Measurements from ENCODE around the gene EGFL7. TPM values are rescaled to one million over a fixed set of nuclear protein-coding genes. Genes with fewer than 3 reads are reported as not detected.

EGFL7 gene
- total RNA-seq, 1 donor from 2014 or later: 0.80 TPM

DNA sequence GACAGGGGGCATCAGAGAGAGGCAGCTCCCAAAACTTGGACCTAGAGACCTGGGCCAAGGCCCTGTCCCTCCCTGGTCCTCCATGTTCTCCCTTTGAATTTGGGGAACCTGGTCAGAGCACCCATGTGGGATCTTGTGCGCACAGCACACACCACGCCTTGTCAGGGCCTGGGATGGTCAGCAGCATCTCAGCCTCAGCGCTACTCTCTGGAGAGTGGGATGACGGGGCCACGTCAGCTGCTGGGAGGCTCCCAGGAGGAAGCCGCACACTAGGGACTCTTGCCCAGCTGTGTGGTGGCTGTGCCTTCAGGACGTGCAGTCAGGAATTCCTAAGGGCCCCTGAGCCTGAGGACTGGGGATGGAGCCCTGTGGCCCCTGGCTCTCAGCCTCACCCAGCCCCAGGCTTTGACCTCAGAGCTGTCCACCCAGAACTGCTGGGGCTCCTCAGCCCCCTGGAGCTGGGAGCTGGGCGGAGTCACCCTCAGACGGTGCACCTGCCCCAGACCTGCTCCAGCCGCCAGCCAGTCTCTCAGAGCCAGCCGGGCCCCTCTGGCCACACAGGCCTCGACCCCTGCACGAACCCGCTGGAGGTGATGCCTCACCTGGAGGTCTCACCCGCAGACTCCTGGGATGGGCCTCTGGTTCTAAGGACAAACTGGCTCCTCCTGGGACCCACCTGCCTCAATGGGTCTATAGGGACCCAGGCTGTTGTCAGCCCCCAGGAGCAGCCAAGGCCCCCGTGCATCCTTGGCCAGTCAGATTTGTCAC lies 38.3 kb upstream of the EGFL7 start:
- intact Hi-C loops (cut with micrococcal nuclease): no loop called here

GRCh38 chr9:136625101-136626065 lies 37.3 kb upstream of the EGFL7 start:
- intact Hi-C loops (cut with micrococcal nuclease): no loop called here

DNA sequence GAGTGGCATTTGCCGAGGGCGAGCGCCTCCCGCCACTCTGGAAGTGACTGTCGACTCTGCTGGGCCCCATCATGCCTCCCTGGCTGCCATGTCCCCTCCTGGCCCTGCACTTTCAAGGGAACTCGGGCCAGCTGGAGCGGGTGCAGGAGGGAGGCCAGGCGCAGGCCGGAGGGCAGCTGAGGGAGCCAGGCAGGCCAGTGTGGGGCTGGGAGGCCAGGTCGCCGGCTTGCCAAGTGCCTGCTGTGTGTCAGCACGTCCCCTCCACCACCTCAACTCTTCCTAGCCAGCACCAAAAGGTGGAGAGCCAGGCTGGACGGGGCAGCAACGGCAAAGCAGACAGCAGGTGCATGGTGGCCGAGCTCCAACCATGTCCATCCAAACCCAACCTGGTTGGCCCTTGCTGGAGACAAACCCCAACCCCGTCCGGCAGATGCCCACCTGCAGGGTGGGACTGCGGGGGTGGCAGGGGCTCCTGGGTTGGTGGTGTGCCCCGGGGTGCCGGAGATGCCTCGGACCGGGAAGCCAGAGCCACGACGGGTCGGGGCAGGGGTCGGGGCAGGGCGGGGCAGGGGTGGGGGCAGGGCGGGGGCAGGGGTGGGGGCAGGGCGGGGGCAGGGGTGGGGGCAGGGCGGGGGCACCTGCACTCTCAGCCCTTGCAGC lies 36.5 kb upstream of the EGFL7 start:
- intact Hi-C loops (cut with micrococcal nuclease): no loop called here

DNA sequence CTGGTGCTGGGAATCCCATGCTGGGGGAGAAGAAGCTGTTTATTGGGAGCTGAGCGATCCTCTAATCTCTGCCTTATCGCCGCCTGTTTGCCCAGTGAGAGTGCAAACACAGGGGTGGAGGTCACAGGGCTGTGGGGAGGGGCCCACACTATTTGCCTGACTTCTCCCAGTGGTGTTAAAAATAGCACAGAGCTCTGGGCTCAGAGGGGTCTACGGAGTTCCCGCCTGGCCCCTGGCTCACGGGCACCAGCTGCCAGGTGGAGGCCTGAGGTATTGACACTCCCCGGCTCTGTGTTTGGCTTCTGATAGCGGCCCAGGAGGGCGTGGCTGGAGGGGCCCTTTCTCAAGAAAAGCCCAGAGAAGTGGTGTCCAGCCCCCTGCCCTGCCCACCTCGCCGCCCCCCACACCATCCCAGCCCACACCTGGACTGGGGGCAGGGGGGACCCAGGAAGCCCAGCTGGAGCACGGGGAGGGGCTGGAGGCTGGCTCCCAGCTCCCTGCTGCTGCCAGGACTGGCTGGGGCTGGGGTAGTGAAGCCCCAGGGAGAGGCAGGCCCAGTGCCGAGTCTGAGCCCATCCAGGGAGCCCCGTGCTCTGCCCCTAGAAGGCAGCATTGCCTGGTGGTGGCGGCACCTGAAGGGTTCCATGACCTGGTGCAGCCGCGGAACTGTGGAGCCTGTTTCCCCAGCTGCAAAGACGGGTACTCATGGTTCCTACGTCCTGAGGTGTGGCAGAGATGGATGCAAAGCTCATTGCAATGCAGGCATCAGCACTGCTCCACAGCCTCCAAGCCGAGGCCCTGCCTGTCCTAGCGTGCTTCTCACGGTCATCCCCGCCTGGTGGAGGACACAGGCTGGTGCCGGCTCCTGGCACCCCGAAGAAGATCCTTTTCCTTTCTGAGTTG lies 35.7 kb upstream of the EGFL7 start:
- intact Hi-C loops (cut with micrococcal nuclease): no loop called here

GRCh38 chr9:136627703-136628102 lies 35.0 kb upstream of the EGFL7 start:
- intact Hi-C loops (cut with micrococcal nuclease): no loop called here

GRCh38 chr9:136628268-136628667 lies 34.4 kb upstream of the EGFL7 start:
- intact Hi-C loops (cut with micrococcal nuclease): no loop called here

DNA sequence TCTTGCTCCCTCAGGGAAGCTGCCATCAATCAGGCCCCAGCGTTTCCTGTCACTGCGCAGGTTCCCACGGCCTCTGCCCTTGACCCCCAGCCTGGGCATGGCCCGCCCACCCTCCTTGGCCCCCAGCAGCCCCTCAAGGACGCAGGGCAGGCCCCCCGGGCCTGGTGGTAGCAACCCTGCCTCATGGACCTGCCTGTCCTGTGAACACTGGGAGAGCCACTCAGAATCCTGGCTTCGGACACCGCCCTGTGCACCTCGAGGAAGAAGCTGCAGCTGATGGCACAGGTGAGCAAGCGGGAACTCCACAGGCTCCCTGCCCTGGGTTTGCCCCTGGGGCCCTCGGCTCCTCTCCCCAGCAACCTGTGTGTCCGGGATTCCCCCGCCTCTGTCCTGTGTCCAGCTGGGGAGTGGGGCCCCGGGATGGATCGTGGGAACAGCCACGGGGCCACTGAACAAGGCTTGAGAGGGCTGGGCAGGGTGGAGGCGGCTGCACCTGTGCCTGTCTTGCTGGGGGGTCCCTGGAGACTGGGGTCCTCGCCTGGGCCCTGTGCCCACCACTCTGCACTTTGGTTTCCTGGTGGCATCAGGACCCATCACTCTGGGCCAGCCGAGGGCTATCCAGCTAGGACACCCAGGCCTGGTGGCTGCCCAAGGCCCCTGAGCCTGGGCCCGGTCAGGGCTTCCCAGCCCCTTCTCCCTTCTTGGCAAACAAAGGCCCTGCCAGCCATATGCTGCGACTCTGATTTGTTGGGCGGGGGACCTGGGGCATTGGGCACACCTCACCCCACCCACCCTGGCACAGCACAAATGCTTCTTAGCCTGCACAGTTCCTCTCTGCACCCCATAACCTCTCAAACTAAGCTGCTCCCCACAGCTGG lies 33.5 kb upstream of the EGFL7 start:
- intact Hi-C loops (cut with micrococcal nuclease): no loop called here

DNA sequence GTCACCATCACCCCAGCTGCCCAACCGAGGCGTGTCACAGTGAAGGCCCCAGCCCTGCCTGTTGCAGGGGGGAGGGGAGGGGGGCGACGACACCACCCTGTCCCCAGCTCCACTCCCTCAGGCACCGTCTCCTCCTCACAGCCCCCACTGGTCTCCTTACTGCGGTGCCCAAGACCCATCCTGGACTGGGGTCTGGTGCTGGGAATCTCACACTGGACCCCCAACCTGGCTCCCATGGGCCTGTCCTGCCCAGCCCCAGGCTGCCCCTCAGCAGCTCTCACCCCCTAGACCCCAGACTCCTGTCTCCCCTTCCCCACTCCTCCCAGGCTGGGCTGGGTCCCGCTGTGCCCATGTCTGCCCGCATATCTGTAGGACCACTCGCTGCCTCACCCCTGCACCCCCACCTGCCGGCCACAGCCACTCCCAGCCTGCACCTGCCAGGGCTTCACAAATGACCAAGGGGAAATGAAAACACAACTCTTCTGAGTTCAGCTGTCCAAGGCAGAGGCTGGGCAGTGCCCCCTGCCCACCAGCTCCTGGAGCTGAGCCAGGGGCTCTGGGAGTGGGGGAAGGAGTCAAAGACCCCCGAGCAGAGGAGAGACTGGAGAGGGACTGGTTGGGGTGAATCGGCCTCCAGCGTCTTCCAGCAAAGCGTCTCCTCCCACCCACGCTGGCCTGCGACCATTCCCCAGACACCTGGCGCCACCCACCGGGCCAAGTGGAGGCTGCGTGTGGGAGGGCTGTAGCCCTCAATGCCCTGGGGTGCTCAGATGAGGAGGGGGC lies 32.6 kb upstream of the EGFL7 start:
- intact Hi-C loops (cut with micrococcal nuclease): loop anchor here (5.0 kb wide), 1 partner anchor 93 kb away; no protein-coding TSS in a partner anchor

DNA sequence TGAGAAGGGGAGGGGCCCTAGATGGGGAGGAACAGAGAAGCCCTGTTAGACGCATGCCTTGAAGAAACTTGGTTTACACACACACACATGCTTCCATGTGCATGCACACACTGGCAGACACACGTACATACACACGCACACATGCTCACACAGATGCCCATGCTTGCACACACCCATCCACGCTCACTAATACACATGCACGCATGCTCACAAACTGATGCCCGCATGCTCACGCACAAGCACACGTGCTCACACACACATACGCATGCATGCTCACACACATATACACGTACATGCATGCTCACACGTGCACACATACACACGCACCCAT lies 32.1 kb upstream of the EGFL7 start:
- intact Hi-C loops (cut with micrococcal nuclease): loop anchor here (5.0 kb wide), 1 partner anchor 93 kb away; no protein-coding TSS in a partner anchor

GRCh38 chr9:136631038-136632000 lies 31.4 kb upstream of the EGFL7 start:
- intact Hi-C loops (cut with micrococcal nuclease): loop anchor here (1.0 to 5.0 kb wide), 2 partner anchors 94 to 146 kb away; no protein-coding TSS in a partner anchor

GRCh38 chr9:136632072-136632471 lies 30.6 kb upstream of the EGFL7 start:
- intact Hi-C loops (cut with micrococcal nuclease): loop anchor here (5.0 kb wide), 1 partner anchor 95 kb away; no protein-coding TSS in a partner anchor

DNA sequence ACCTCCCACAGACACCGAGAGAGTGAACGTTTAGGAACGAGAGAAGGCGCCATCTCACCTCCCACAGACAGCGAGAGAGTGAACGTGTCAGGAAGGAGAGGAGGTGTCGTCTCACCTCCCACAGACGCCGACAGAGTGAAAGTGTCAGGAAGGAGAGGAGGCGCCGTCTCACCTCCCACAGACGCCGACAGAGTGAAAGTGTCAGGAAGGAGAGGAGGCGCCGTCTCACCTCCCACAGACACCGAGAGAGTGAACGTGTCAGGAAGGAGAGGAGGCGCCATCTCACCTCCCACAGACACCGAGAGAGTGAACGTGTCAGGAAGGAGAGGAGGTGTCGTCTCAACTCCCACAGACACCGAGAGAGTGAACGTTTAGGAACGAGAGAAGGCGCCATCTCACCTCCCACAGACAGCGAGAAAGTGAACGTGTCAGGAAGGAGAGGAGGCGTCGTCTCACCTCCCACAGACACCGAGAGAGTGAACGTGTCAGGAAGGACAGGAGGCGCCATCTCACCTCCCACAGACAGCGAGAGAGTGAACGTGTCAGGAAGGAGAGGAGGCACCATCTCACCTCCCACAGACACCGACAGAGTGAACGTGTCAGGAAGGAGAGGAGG lies 30.1 kb upstream of the EGFL7 start:
- intact Hi-C loops (cut with micrococcal nuclease): loop anchor here (5.0 kb wide), 1 partner anchor 95 kb away; no protein-coding TSS in a partner anchor

- intact Hi-C loops (cut with micrococcal nuclease): loop anchor here (5.0 kb wide), 1 partner anchor 98 kb away; no protein-coding TSS in a partner anchor
Measured at GRCh38 chr9:136634904-136635303, 27.8 kb upstream of the EGFL7 start.

DNA sequence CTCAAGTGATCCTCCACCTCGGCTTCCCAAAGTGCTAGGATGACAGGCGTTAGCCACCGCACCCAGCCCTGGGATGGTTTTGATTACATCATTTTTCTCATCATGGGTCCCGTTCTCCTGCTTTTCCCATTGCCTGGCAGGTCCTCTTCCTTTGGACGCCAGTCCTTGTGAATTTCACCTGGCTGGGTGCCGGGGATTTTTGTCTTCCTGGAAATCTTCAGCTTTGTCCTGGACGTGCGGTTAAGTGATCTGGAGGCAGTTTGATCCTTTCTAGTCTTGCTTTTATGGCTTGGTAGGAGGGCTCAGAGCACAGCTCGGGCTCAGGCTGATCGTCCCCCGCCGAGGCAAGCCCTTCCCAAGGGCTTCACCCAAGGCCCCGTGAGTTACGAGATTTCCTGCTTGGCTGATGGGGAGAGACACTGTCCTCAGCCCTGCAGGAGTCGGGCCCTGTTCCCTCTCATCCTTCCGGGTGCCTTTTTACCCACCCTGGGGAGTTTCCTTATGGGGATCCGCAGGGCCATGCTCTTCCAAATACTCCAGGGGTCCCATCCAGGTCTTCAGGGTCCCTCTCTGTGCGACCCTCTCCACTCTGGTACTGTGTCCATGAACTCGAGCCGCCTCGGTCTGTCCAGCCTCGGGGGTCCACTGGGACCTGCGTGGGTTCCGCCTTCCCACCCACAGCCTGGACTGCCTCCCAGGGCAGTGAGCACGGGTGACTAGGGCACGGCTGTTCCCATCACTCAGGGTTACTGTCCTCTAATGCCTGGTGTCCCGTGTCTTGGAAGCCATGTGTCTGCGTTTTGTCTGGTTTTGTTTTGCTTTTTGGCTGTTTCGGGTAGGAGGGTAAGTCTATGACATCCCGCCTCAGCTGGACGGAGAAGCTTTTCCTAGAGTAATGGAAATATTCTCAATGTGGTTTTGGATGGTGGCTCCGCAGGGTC lies 22.3 kb upstream of the EGFL7 start:
- intact Hi-C loops (cut with micrococcal nuclease): no loop called here

- intact Hi-C loops (cut with micrococcal nuclease): no loop called here
Measured at GRCh38 chr9:136642439-136642921, 20.2 kb upstream of the EGFL7 start.
